SU-DHL-6 (cell line): ENCODE results near the gene RAI1.

Source experiments
- H2AFZ ChIP-seq: fragments of 200-600 bp; sonication (generic); 2 replicates; pipeline ENCODE4 v1.6.1; 2014; ENCODE audit warnings: low read depth, mild to moderate bottlenecking, moderate library complexity, mixed read lengths, antibody characterized with exemption, low read length; ENCODE audit not compliant: severe bottlenecking
- H3F3A ChIP-seq: fragments of 200-600 bp; shearing (Covaris generic); 2 replicates; pipeline ENCODE4 v1.6.0; 2016; ENCODE audit warnings: antibody characterized with exemption, mild to moderate bottlenecking; ENCODE audit not compliant: insufficient read depth
- H3K27ac ChIP-seq: fragments of 200-600 bp; sonication (generic); 2 replicates; pipeline ENCODE4 v1.5.1; 2016; ENCODE audit warnings: low read depth, mild to moderate bottlenecking, low read length, moderate library complexity, mixed read lengths
- H3K27me3 ChIP-seq: fragments of 200-600 bp; sonication (generic), shearing (Covaris generic); 2 replicates; pipeline ENCODE4 v1.6.0; 2014; ENCODE audit warnings: mild to moderate bottlenecking, low read length
- H3K36me3 ChIP-seq: fragments of 200-600 bp; sonication (generic); 2 replicates; pipeline ENCODE4 v1.6.1; 2014; ENCODE audit warnings: mild to moderate bottlenecking, low read length, mixed read lengths
- H3K4me2 ChIP-seq: fragments of 300-600, 200-600 bp; shearing (Covaris generic), sonication (generic); 2 replicates; pipeline ENCODE4 v1.6.0; 2014; ENCODE audit warnings: low read length, low read depth, mild to moderate bottlenecking; ENCODE audit not compliant: poor library complexity, severe bottlenecking
- H3K4me3 ChIP-seq: fragments of 200-600 bp; sonication (generic); 2 replicates; pipeline ENCODE4 v1.5.1; 2014; ENCODE audit warnings: antibody characterized with exemption, low read length, mild to moderate bottlenecking, mixed read lengths; ENCODE audit not compliant: insufficient read depth, poor library complexity, severe bottlenecking
- H3K79me2 ChIP-seq: fragments of 200-600 bp; sonication (generic); 2 replicates; pipeline ENCODE4 v1.6.1; 2014; ENCODE audit warnings: mild to moderate bottlenecking, low read length, moderate library complexity; ENCODE audit not compliant: insufficient read depth
- H3K9ac ChIP-seq: fragments of 200-600 bp; sonication (generic); 2 replicates; pipeline ENCODE4 v1.7.0; 2014; ENCODE audit warnings: mild to moderate bottlenecking, low read length
- H3K9me2 ChIP-seq: fragments of 200-600 bp; sonication (generic); replicated peaks from 2 replicates; pipeline ENCODE4 v1.6.1; 2014; ENCODE audit warnings: low read length; ENCODE audit not compliant: insufficient read depth
- H3K9me3 ChIP-seq: fragments of 200-600 bp; sonication (generic); 2 replicates; pipeline ENCODE4 v1.6.1; 2014; ENCODE audit warnings: low read length, mixed read lengths; ENCODE audit not compliant: insufficient read depth
- H4K20me1 ChIP-seq: fragments of 200-600 bp; sonication (generic); 2 replicates; pipeline ENCODE4 v1.6.1; 2014; ENCODE audit warnings: low read depth, mild to moderate bottlenecking, antibody characterized with exemption, low read length, moderate library complexity, mixed read lengths
- CTCF ChIP-seq: fragments of 200-600 bp; sonication (generic); IDR thresholded peaks from one replicate; pipeline ENCODE4 v1.5.1; 2017; ENCODE audit warnings: antibody characterized with exemption, mild to moderate bottlenecking, low read length, moderate library complexity; ENCODE audit not compliant: insufficient read depth, poor library complexity, severe bottlenecking
- EZH2phosphoT487 ChIP-seq: fragments of 200-600 bp; sonication (generic), shearing (Covaris generic); conservative IDR thresholded peaks from 2 replicates; pipeline ENCODE4 v1.6.1; 2018; ENCODE audit warnings: mild to moderate bottlenecking, antibody characterized with exemption, low read length, moderate library complexity, mixed read lengths

RAI1 gene

DNA sequence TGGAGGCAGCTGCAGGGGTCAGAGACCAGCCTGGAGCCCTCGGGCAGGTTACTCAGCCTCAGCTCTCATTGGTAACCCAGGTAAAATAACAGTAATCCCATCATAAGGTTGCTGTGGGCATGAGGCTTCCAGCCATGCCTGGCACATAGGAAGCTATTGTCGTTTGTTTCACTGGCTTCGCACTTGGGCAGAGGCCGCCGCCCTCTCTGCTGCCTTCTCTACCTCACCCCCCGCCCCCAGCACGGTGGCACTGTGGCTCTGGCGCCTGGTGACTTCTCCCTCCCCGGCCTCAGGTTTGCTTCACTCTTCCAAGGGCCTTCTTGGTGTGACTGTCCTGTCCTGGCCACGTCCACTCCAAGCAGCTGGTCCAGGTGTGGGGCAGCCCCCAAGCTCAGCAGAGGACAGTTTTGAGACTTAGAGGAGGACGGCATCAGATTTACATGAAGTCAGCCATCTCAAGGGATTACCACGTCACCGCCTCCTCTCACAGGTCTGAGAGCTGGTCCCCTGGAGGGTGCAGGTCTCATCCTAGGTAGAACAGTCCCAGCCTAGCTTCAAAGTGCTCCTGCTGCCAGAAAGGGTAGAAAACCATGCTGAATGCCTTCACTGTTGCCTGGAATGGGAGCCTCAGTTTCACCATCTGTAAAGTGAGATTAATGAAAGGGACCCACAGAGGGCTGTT, 120.7 kb downstream of the RAI1 start:
- Histone ChIP-seq H3K36me3 (no peaks in the 10 kb centered on the region), H3F3A (no peaks in the 10 kb centered on the region), H3K4me2 (no peak overlapping the region), H3K9me3 (no peaks in the 10 kb centered on the region), H3K4me3 (no peak overlapping the region), H3K9me2 (no peaks in the 10 kb centered on the region), H3K27ac (no peak overlapping the region), H4K20me1 (no peaks in the 10 kb centered on the region), H3K9ac (no peak overlapping the region), H2AFZ (no peak overlapping the region), H3K27me3 (no peaks in the 10 kb centered on the region), H3K79me2 (no peaks in the 10 kb centered on the region)
- TF ChIP-seq CTCF (no peak), EZH2phosphoT487 (no peak)

- Histone ChIP-seq H3K27ac (no peak overlapping the region), H3K79me2 (no peaks in the 10 kb centered on the region), H3K4me3 (no peak overlapping the region), H4K20me1 (no peaks in the 10 kb centered on the region), H3K27me3 (no peaks in the 10 kb centered on the region), H2AFZ (no peak overlapping the region), H3K36me3 (no peaks in the 10 kb centered on the region), H3K9me3 (no peaks in the 10 kb centered on the region), H3K9me2 (no peaks in the 10 kb centered on the region), H3K9ac (no peak overlapping the region), H3F3A (no peaks in the 10 kb centered on the region), H3K4me2 (no peak overlapping the region)
- TF ChIP-seq CTCF (no peak), EZH2phosphoT487 (no peak)
Observed at GRCh38 chr17:17804007-17804406, 122.7 kb downstream of the RAI1 start.

DNA sequence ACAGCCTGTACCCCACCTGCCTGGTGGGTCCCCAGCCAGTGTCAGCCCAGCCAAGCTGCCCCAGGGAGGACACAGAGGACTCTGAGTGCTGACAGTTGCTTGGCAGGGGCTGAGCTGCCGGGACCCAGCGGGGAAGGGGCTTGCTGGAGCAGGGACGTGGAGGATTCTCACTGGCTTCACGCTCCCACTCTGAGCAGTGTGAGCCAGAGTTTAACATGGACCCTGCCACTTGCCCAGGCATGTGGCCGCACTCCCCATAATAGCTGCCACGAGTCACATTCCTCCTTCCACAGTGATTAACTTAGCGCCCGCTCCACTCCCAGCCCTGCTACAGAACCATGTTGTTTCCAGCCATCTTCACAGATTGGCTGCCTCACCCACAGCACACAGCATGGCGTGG, 124.3 kb downstream of the RAI1 start:
- H3K36me3 ChIP-seq = no peaks in the 10 kb centered on the region

More for the DNA sequence above, 124.3 kb downstream of the RAI1 start:
- Histone ChIP-seq H3K9me2 (no peaks in the 10 kb centered on the region), H3K9me3 (no peaks in the 10 kb centered on the region), H3K4me2 (no peak overlapping the region), H3K4me3 (no peak overlapping the region), H3F3A (no peaks in the 10 kb centered on the region), H4K20me1 (no peaks in the 10 kb centered on the region), H3K27me3 (no peaks in the 10 kb centered on the region), H2AFZ (no peak overlapping the region), H3K27ac (no peak overlapping the region), H3K9ac (no peak overlapping the region), H3K79me2 (no peaks in the 10 kb centered on the region)
- no peak for TF ChIP-seq EZH2phosphoT487
- no peak for TF ChIP-seq CTCF
